Activated CD4-positive, CD25-positive, alpha-beta regulatory T cell treated with anti-CD3 and anti-CD28 coated beads, Interleukin-2, amount 50 U/mL, for 16 hours (primary cell): ENCODE results near the gene GRIA4.
"Not testable (repeated sequence)": the region's sequence is repeated elsewhere in the genome, so short reads cannot be mapped to it uniquely, and the experiment has no call there.

ENCODE experiments used
- DNase-seq: peaks from one replicate; pipeline ENCODE4 v3.0.0-alpha.2; 2020; ENCODE audit warnings: low read depth, low spot score

The GRIA4 gene

GRCh38 chr11:106001304-106002012 lies 391.6 kb downstream of the GRIA4 start:
- DNase-seq = no peak

GRCh38 chr11:106003094-106003493 lies 393.2 kb downstream of the GRIA4 start:
- not testable (repeated sequence) for DNase-seq

- no peak for DNase-seq
Observed at GRCh38 chr11:106011481-106011880, 401.6 kb downstream of the GRIA4 start.

- no peak for DNase-seq
Observed at GRCh38 chr11:106012744-106013143, 402.9 kb downstream of the GRIA4 start.

GRCh38 chr11:106014035-106014434 lies 404.2 kb downstream of the GRIA4 start:
- no peak for DNase-seq

GRCh38 chr11:106014620-106015019 lies 404.7 kb downstream of the GRIA4 start:
- DNase-seq = no peak

GRCh38 chr11:106015066-106015465 lies 405.2 kb downstream of the GRIA4 start:
- DNase-seq = no peak

- DNase-seq = no peak
Observed at GRCh38 chr11:106017093-106017492, 407.2 kb downstream of the GRIA4 start.

GRCh38 chr11:106021181-106021966 lies 411.5 kb downstream of the GRIA4 start:
- DNase-seq = no peak

- peak; percentile 91 for DNase-seq
Observed at GRCh38 chr11:106021967-106022794, 412.3 kb downstream of the GRIA4 start, which contains the start of gene MSANTD4. Gene MSANTD4, minus strand, starts transcription at chr11:106022240. Its CDS starts 11,323 bp downstream, at chr11:106010917.

- no peak for DNase-seq
Observed at GRCh38 chr11:106022795-106023275, 413.0 kb downstream of the GRIA4 start.

GRCh38 chr11:106030609-106031008 lies 420.7 kb downstream of the GRIA4 start:
- no peak for DNase-seq

GRCh38 chr11:106031202-106031810 lies 421.4 kb downstream of the GRIA4 start:
- no peak for DNase-seq
